ENCODE data around the gene KLHDC10.

GRCh38 chr7:130123501-130123900 is 53.2 kb downstream of the KLHDC10 start:
- no peak for TF ChIP-seq CTCF (conservative IDR thresholded peaks at IDR 0.05; ENCODE audit: low read depth, low read length)
- TF ChIP-seq EZH2 (IDR thresholded peaks at IDR 0.05; ENCODE audit: low read length, unreplicated experiment): no peak
- TF ChIP-seq EZH2phosphoT487 (IDR thresholded peaks at IDR 0.05; ENCODE audit: borderline replicate concordance, low read length): no peak
